HCT116 (cell line): Measurements from ENCODE around the gene RHBDD2. TPM values are rescaled to one million over a fixed set of nuclear protein-coding genes. Genes with fewer than 3 reads are reported as not detected.

Experiments
- ATAC-seq: fragments of 200-7000 bp; cut with Tn5 transposase; 2 replicates; pipeline ENCODE4 v1.9.1; 2020; ENCODE audit warnings: mild to moderate bottlenecking, moderate library complexity
- BruUV-seq: library from RNA; stranded (reverse); fragments of 400-500 nt; replicated peaks from 2 replicates; lab custom pipeline; 2021; lab: Mats Ljungman, UMichigan
- CTCF ChIA-PET: fragments of 300-600 bp; sonication (Branson Sonifier 250); formaldehyde crosslinking; loops from one replicate; lab custom pipeline; 2021; ENCODE audit warnings: antibody characterized with exemption; lab: Charles Lee
- POLR2A ChIA-PET: fragments of 300-600, 350-600 bp; sonication (Branson Sonifier 250); formaldehyde crosslinking; loops from one replicate; lab custom pipeline; 2021; ENCODE audit warnings: antibody characterized with exemption; lab: Charles Lee
- RAD21 ChIA-PET, 2 experiments: fragments of 300-600 bp; sonication (Branson Sonifier 250); formaldehyde crosslinking; loops; one replicate each; lab custom pipeline; 2023; ENCODE audit warnings: low total read pairs in 2 of 2; ENCODE audit not compliant: uncharacterized antibody in 2 of 2, unreplicated experiment in 2 of 2, low non-redundant PET in 1 of 2; lab: Charles Lee
- DNase-seq: peaks from one replicate; pipeline ENCODE4 v3.0.0-alpha.2; 2010; ENCODE audit warnings: low read depth, low spot score
- H2AFZ ChIP-seq: fragments of 200-600 bp; shearing (Covaris generic), sonication (generic); 2 replicates; pipeline ENCODE4 v1.6.1; 2017; ENCODE audit warnings: low read depth, mixed run types, mixed read lengths, antibody characterized with exemption, low read length; ENCODE audit not compliant: poor library complexity, severe bottlenecking
- H3K27ac ChIP-seq: 2 replicates; pipeline ENCODE4 v1.5.1; 2012; ENCODE audit warnings: low read depth, low read length
- H3K27me3 ChIP-seq: fragments of 200-600 bp; sonication (generic); 2 replicates; pipeline ENCODE4 v1.6.1; 2016; ENCODE audit warnings: mixed run types, low read length, mixed read lengths; ENCODE audit not compliant: insufficient read depth
- H3K36me3 ChIP-seq, 2 experiments: fragments of 200-500 bp in 1 of 2; fragments of 200-600 bp in 1 of 2; sonication (Bioruptor generic) in 1 of 2; sonication (generic) in 1 of 2; 2 replicates each; pipeline versions ENCODE4 v1.5.1 to v1.6.1; 2014 to 2016; ENCODE audit warnings: low read length in 2 of 2, inconsistent platforms in 1 of 2, mixed read lengths in 1 of 2, mixed run types in 1 of 2; ENCODE audit not compliant: insufficient read depth in 2 of 2, control insufficient read depth in 1 of 2
- H3K4me1 ChIP-seq, 2 experiments: fragments of 200-600 bp in 1 of 2; sonication (generic) in 1 of 2; 2 replicates each; pipeline versions ENCODE4 v1.5.1 to v1.6.1; 2012 to 2017; ENCODE audit warnings: low read length in 2 of 2, inconsistent platforms in 1 of 2, mild to moderate bottlenecking in 1 of 2, mixed read lengths in 1 of 2, mixed run types in 1 of 2, moderate library complexity in 1 of 2; ENCODE audit not compliant: insufficient read depth in 2 of 2, control insufficient read depth in 1 of 2
- H3K4me2 ChIP-seq: fragments of 200-600 bp; sonication (generic); 2 replicates; pipeline ENCODE4 v1.6.1; 2017; ENCODE audit warnings: mixed run types, low read length, mixed read lengths
- H3K4me3 ChIP-seq, 2 experiments: fragments of 200-600 bp in 1 of 2; sonication (generic) in 1 of 2; replicated peaks in 1 of 2; 2 replicates each; pipeline ENCODE4 v1.5.1; 2011 to 2016; ENCODE audit warnings: low read length in 2 of 2, control low read depth in 1 of 2, low read depth in 1 of 2, mild to moderate bottlenecking in 1 of 2, mixed read lengths in 1 of 2, mixed run types in 1 of 2
- H3K79me2 ChIP-seq: fragments of 200-600 bp; sonication (generic); 2 replicates; pipeline ENCODE4 v1.6.1; 2017; ENCODE audit warnings: mild to moderate bottlenecking, mixed run types, low read length, moderate library complexity, mixed read lengths; ENCODE audit not compliant: insufficient read depth
- H3K9ac ChIP-seq: fragments of 200-600 bp; sonication (generic); 2 replicates; pipeline ENCODE4 v1.6.1; 2016; ENCODE audit warnings: low read length, mixed read lengths
- H3K9me2 ChIP-seq: fragments of 200-600 bp; sonication (generic), shearing (Covaris generic); 2 replicates; pipeline ENCODE4 v1.6.1; 2017; ENCODE audit warnings: mixed run types, mild to moderate bottlenecking, moderate library complexity; ENCODE audit not compliant: insufficient read depth
- H3K9me3 ChIP-seq, 2 experiments: fragments of 200-500 bp in 1 of 2; fragments of 200-600 bp in 1 of 2; sonication (Bioruptor generic) in 1 of 2; sonication (generic) in 1 of 2; 2 replicates each; pipeline ENCODE4 v1.6.1; 2014 to 2017; ENCODE audit warnings: low read length in 2 of 2, mixed read lengths in 2 of 2, inconsistent platforms in 1 of 2, low read depth in 1 of 2, mild to moderate bottlenecking in 1 of 2, mixed run types in 1 of 2, moderate library complexity in 1 of 2; ENCODE audit not compliant: control insufficient read depth in 1 of 2, insufficient read depth in 1 of 2
- H4K20me1 ChIP-seq: fragments of 200-600 bp; sonication (generic), shearing (Covaris generic); 2 replicates; pipeline ENCODE4 v1.6.1; 2017; ENCODE audit warnings: mixed run types, mild to moderate bottlenecking, moderate library complexity; ENCODE audit not compliant: insufficient read depth
- ATF3 ChIP-seq: IDR thresholded peaks from 2 replicates; pipeline ENCODE4 v1.6.1; 2012
- CBX3 ChIP-seq: IDR thresholded peaks from 2 replicates; pipeline ENCODE4 v1.6.1; 2012; ENCODE audit warnings: low read depth
- CEBPB ChIP-seq: IDR thresholded peaks from 2 replicates; pipeline ENCODE4 v1.6.1; 2012; ENCODE audit warnings: low read depth
- ELF1 ChIP-seq: IDR thresholded peaks from 2 replicates; pipeline ENCODE4 v1.6.1; 2012; ENCODE audit warnings: low read depth, borderline replicate concordance
- EZH2 ChIP-seq: fragments of 200-600 bp; sonication (generic); IDR thresholded peaks from 2 replicates; pipeline ENCODE4 v1.6.1; 2017; ENCODE audit warnings: antibody characterized with exemption, mixed run types
- EZH2phosphoT487 ChIP-seq: fragments of 200-600 bp; IDR thresholded peaks from 2 replicates; pipeline ENCODE4 v1.6.1; 2018; ENCODE audit warnings: antibody characterized with exemption, borderline replicate concordance
- FOSL1 ChIP-seq: IDR thresholded peaks from 2 replicates; pipeline ENCODE4 v1.6.1; 2012; ENCODE audit warnings: low read depth
- JUND ChIP-seq: IDR thresholded peaks from 2 replicates; pipeline ENCODE4 v1.6.1; 2012
- MAX ChIP-seq: IDR thresholded peaks from 2 replicates; pipeline ENCODE4 v1.6.1; 2012
- POLR2AphosphoS5 ChIP-seq: IDR thresholded peaks from 2 replicates; pipeline ENCODE4 v1.6.1; 2011; ENCODE audit warnings: mild to moderate bottlenecking, low read depth, low read length, moderate library complexity
- RAD21 ChIP-seq: IDR thresholded peaks from 2 replicates; pipeline ENCODE4 v1.6.1; 2012; ENCODE audit warnings: low read depth, mild to moderate bottlenecking
- SIN3A ChIP-seq: IDR thresholded peaks from 2 replicates; pipeline ENCODE4 v1.6.1; 2012; ENCODE audit warnings: low read depth
- SRF ChIP-seq: IDR thresholded peaks from 2 replicates; pipeline ENCODE4 v1.6.1; 2012; ENCODE audit warnings: low read depth
- TCF7L2 ChIP-seq: IDR thresholded peaks from 2 replicates; pipeline ENCODE4 v1.7.0; 2011; ENCODE audit warnings: borderline replicate concordance, inconsistent platforms; ENCODE audit not compliant: insufficient read depth, insufficient read length; ENCODE audit errors: extremely low read depth
- YY1 ChIP-seq: IDR thresholded peaks from 2 replicates; pipeline ENCODE4 v1.6.1; 2011; ENCODE audit warnings: low read length, low read depth, moderate library complexity, mild to moderate bottlenecking; ENCODE audit not compliant: insufficient replicate concordance; ENCODE audit errors: extremely low read depth
- ZBTB33 ChIP-seq: IDR thresholded peaks from 2 replicates; pipeline ENCODE4 v1.6.1; 2011; ENCODE audit warnings: mild to moderate bottlenecking, low read length, moderate library complexity; ENCODE audit not compliant: insufficient replicate concordance; ENCODE audit errors: extremely low read depth
- ZNF274 ChIP-seq: fragments of 200-500 bp; sonication (Bioruptor generic); IDR thresholded peaks from 2 replicates; pipeline ENCODE4 v1.6.1; 2014; ENCODE audit warnings: mild to moderate bottlenecking, low read depth, low read length, inconsistent platforms
- intact Hi-C: fragments of 100-400 bp; cut with micrococcal nuclease; formaldehyde crosslinking; loops from 2 replicates; pipeline ENCODE4 v1.10.0; 2022
- total RNA-seq: library from RNA; stranded (reverse); gene quantifications from one replicate; pipeline ENCODE4 v1.2.1, GENCODE V29; 2021; ENCODE audit not compliant: unreplicated experiment

The RHBDD2 gene
- total RNA-seq, 1 experiment from 2014 or later: 42.9 TPM

GRCh38 chr7:75892634-75893272 lies 13.9 kb downstream of the RHBDD2 start:
- H3K27me3 ChIP-seq: no peaks in the 10 kb centered on the region
- intact Hi-C loops: no loop called here
- ChIA-PET POLR2A (no interaction called here), CTCF (no interaction called here), RAD21 (no interaction called here)
- H3K4me2 ChIP-seq: no peak overlapping the region
- H3K9me2 ChIP-seq: no peaks in the 10 kb centered on the region
- H4K20me1 ChIP-seq: no peaks in the 10 kb centered on the region
- TF ChIP-seq ATF3 (no peak), POLR2AphosphoS5 (no peak), CEBPB (no peak), SIN3A (no peak), TCF7L2 (no peak), YY1 (no peak), MAX (no peak), SRF (no peak), CBX3 (no peak), ZBTB33 (no peak), EZH2 (no peak), ZNF274 (no peak), JUND (no peak), EZH2phosphoT487 (no peak), ELF1 (no peak), RAD21 (no peak), FOSL1 (no peak)
- H3K36me3 ChIP-seq: peaks cover 0 to 7% of the 10 kb centered on the region in 2 experiments; a peak in 1 of 4 replicates
- H2AFZ ChIP-seq: no peak overlapping the region
- H3K9ac ChIP-seq: no peak overlapping the region
- no peak overlapping the region; the same call in 1 of the 2 replicates for H3K27ac ChIP-seq
- ATAC-seq (peak; percentile 25; the same call in 1 of the 2 replicates), DNase-seq (no peak)
- H3K79me2 ChIP-seq: no peaks in the 10 kb centered on the region
- no peaks in the 10 kb centered on the region for H3K9me3 ChIP-seq
- H3K4me3 ChIP-seq: no peak overlapping the region
- H3K4me1 ChIP-seq: peaks cover 13 to 19% of the 10 kb centered on the region in 2 experiments
- BruUV-seq: no TSS peak
